HL-60 (cell line): ENCODE measurements around the gene DOLK.

ENCODE experiments used
- CTCF ChIP-seq: IDR thresholded peaks from one replicate; pipeline ENCODE4 v1.5.1; 2011; ENCODE audit warnings: low read length, control low read depth, inconsistent platforms; ENCODE audit not compliant: insufficient read depth
- POLR2AphosphoS5 ChIP-seq: IDR thresholded peaks from 2 replicates; pipeline ENCODE4 v1.6.1; 2012; ENCODE audit warnings: low read depth

- TF ChIP-seq POLR2AphosphoS5 (no peak), CTCF (no peak)
Measured at GRCh38 chr9:128947277-128947526, 201 bp downstream of the DOLK start.
